Measurements from ENCODE around the gene AFAP1L2.

DNA sequence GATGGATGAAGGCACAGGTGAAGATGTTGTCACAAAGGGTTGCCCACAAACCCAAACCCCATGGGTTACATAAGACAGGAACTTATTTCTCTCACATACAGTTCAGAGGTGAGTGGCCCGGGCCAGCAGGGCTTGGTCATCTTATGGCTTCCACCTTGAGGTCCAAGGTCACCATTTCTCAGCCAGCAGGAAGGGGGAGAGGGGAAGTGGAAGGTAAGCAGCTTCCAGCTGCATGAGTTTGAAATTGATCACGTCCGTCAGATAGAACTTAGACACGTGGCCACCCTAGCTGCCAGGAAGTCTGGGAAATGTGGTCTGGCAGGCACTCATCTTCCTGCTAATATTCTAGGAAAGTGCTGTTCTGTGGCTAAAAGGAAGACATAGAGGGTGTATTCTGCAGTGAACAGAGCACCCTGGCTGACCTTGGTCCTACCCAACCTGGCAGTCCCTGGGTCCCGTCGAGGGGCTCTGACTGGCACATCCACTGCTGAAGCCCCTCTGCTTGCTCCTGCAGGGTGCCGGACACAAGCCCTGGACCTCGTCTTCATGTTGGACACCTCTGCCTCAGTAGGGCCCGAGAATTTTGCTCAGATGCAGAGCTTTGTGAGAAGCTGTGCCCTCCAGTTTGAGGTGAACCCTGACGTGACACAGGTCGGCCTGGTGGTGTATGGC lies 115.7 kb downstream of the AFAP1L2 start:
- TF ChIP-seq, protein P1, sequence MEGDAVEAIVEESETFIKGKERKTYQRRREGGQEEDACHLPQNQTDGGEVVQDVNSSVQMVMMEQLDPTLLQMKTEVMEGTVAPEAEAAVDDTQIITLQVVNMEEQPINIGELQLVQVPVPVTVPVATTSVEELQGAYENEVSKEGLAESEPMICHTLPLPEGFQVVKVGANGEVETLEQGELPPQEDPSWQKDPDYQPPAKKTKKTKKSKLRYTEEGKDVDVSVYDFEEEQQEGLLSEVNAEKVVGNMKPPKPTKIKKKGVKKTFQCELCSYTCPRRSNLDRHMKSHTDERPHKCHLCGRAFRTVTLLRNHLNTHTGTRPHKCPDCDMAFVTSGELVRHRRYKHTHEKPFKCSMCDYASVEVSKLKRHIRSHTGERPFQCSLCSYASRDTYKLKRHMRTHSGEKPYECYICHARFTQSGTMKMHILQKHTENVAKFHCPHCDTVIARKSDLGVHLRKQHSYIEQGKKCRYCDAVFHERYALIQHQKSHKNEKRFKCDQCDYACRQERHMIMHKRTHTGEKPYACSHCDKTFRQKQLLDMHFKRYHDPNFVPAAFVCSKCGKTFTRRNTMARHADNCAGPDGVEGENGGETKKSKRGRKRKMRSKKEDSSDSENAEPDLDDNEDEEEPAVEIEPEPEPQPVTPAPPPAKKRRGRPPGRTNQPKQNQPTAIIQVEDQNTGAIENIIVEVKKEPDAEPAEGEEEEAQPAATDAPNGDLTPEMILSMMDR (IDR thresholded peaks at IDR 0.05; ENCODE audit: poor library complexity, severe bottlenecking): no peak
- TF ChIP-seq RAD21 (conservative IDR thresholded peaks at IDR 0.05) (no peak), POLR2AphosphoS5 (IDR thresholded peaks at IDR 0.05) (no peak)

All from neural cell (in vitro differentiated cells).